NCI-H2227 treated with DMSO at 0.1 percent for 48 hours (cell line): ENCODE results near the gene DUSP3.

Experiments used
- DNase-seq: peaks from one replicate; lab custom pipeline; 2025; lab: John Stamatoyannopoulos, UW

The DUSP3 gene

GRCh38 chr17:43728081-43728480, 50.7 kb downstream of the DUSP3 start:
- DNase-seq: no peak

DNA sequence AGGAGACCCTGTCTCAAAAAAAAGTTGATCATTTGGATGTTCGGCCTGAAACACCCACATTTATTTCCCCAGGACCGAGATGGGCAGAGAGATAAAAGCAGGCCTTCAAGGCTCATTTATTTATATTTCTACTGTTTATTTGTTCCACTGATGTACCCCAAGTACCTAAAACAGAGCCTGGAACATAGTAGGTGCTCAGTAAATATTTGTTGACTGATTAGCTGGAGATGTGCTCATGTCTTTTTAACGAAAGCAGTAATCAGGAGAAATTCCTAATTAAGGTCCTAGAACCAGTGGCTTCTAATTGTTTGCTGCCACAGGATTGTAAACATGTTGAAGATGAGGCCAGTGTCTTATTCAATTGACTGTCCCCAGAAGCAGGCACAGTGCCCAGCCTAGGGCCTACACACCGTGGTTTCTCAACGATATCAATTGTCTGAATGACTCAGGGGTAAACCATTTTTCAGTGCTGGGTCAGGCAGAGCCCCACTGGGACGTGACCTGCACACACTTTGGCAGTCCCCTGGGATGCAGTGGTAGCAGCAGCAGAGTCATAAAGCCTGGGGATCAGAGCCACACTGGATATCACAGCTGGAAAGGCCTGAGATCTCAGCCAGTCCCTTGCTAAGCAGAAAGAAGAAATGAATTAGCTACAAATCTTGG, 54.9 kb downstream of the DUSP3 start:
- DNase-seq: no peak

GRCh38 chr17:43722870-43723665, 55.7 kb downstream of the DUSP3 start:
- DNase-seq: no peak

GRCh38 chr17:43722269-43722619, 56.5 kb downstream of the DUSP3 start:
- DNase-seq: no peak

GRCh38 chr17:43721537-43722268, 57.1 kb downstream of the DUSP3 start:
- DNase-seq: no peak

- peak; percentile 56 for DNase-seq
These were observed 58.3 kb downstream of the DUSP3 start for GRCh38 chr17:43720311-43721060.

GRCh38 chr17:43719578-43719977, 59.2 kb downstream of the DUSP3 start:
- no peak for DNase-seq

DNA sequence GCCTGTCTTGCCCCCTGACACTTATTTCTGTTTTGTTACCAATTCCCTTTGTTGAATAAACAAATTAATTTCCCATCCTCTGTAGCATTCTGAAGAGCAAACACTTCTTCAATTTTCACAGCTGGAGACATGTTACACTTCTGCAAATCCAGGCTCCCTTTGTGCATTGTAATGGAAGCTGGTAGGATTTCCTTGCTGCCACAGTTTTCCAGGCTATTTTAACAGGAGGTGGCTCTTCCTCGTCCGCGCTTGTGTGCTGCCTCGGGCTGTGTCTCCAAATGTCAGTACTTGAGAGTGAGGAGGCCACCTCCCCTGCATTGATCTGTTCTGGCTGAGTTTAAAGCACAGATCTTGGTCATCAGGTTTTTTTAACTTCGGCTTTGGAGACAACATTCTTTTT, 60.2 kb downstream of the DUSP3 start:
- peak; percentile 72 for DNase-seq

GRCh38 chr17:43717913-43718312, 60.9 kb downstream of the DUSP3 start:
- DNase-seq: no peak
